SK-N-DZ (cell line): Measurements from ENCODE around the gene CMTM8.

Source experiments
- DNase-seq: peaks from one replicate; pipeline ENCODE4 v3.0.0-alpha.2; 2015; ENCODE audit warnings: low spot score

CMTM8 gene

DNA sequence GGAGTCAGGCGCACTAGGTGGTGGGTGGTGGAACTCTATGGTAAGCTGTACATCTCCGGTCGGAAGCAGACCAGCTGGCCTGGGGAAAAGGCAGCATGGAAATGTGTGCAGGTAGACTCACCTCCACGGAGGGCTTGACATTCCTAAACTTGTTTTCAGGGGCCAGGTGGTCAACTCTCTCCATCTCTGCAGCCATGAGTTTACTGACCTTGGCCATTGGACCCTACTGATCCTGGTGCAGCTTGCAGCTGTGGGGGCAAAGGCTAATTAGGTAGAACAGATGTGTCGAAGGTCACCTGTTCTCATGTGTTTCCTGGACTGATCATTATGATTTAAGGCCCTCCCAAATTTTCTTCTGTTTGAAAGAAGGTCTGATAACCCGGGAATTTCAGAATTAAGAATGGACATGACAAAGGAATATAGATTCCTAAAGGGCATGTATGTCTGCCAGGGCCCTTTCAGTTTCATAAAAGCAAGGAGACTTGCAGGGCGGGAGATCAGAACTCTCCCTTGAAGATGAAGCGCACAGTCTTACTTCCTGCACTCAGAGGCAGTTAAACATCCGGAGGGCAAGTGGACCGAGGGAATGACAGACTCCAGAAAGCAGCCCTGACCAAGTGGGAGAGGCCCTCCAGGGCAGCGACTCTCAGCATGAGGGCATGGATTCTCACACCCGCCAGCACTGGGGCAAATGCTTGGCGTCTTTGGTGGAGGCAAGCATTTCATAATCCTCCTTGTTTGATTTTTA lies 97.1 kb downstream of the CMTM8 start:
- DNase-seq, result no peak

DNA sequence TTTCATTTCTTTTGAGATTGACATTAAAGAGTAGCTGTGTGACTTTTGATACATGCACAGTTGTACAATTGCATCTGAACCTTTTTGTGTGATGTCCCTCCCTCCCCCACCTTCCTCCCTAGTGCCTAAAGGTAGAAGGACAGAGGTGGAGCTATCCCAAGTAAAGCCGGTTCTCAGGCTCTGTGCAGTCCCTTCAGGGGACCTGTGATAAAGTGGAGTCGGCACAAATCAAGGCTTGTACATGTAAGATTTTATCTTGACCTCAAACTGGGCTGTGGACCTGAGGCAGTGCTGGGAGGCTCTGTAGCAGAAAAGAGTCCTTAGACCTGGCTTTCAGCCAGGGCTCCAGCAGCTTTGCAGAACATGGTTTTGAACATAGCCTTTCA lies 97.6 kb downstream of the CMTM8 start:
- DNase-seq, result peak; percentile 22

DNA sequence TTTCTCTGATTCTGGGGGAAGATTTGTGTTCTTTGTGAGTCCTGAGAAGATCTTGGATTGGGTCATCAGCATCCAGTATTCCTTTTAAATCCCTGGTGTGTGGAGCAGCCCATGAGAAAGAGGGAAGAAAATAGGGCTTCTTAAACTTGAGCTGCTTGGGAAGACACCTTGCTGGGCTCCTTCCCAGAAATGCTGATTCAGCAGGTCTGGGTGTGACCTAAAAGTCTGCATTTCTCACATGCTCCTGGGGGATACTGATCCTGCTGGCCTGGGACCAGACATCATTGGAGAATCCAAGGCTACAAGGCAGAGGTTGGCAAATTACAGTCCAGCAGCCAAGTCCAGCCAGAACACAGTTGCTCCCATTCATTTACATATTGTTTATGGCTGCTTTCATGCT lies 99.0 kb downstream of the CMTM8 start:
- no peak for DNase-seq

DNA sequence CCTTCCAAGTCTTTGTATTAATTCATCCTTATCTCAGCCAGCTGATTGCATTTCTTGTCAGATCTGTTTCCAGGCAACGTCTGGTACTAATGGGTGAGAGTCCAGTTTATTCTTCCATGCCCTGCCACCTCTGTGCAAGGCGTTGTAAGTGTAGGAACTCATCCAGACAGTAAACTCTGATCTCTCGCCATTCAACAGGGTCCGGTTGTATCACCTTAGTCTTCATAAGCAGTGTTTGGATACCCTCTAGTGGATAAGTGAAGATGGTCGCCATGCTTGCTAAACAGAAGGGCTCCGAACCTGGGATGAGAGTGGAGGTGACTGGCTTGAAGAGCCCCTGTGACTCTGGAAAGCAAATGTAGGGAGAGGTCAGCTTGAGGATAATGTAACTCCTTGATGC lies 101.6 kb downstream of the CMTM8 start:
- peak; percentile 66 for DNase-seq

DNA sequence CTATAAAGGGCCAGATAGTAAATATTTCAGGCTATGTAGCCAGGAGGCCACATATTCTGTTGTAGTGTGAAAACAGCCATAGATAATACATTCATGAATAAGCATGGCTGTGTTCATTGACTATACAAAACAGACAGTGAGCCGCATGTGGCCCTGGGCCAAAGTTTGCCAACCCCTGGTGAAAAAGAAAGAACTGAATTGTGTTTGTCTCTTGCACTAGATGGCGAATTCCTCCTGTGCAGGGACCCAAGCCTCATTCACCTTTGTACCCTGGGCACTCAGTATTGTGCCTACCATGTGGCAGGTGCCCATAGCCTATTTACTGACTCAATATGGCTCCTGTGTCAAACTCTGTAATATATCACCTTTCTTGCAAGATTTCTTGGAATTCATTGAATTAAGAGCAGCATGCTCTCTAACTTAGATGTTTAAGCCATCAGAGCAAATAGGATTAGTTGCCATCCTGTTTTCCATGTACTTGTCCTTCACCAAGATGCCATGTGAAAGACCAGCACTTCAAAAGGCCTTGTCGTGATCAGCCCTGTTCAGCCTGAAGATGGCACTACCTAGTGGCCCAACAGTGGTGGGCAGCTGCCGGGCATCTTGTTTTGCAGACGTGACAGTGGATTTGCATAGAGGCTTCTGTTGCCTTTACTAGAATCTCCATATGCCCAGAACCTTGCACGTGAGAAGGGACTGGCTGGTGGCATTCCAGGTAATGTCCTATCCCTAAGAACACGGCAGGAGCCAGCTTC lies 102.3 kb downstream of the CMTM8 start:
- no peak for DNase-seq

DNA sequence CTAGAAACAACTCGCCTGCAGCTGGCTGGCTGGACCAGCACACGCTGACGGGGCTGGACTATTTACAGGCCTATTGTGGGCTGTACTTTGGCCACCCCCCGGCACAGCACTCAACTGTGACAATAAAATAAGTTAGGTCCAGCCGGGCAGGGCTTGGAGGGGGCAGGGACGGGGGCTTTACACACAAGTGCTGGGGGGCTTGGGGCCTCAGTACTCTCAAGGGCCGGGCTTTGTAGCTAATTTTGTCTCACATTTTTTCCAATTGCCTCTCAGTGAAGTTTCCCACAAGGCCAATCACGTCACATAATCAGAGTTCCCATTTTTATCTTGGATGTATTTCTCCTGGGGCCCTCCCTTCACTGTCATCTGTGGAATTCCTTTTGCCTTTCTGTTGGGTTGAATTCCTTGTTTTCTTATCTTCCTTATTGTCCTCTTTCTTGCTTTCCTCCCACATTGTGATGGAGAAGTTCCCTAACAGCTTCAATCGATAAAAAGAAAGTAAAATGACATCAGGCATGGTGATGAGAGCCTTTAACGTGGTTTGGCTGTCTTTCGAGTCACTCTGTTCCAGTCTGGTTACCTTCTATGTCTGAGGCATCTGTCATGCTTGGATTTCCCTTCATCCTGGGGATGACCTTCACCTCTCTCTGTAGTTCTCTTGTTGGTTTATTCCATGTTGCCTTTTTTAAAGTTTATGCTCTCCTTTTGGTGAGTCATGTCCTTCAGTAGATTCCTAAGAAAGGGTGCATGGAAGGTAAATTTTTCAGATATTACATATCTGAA lies 109.1 kb downstream of the CMTM8 start:
- no peak for DNase-seq

DNA sequence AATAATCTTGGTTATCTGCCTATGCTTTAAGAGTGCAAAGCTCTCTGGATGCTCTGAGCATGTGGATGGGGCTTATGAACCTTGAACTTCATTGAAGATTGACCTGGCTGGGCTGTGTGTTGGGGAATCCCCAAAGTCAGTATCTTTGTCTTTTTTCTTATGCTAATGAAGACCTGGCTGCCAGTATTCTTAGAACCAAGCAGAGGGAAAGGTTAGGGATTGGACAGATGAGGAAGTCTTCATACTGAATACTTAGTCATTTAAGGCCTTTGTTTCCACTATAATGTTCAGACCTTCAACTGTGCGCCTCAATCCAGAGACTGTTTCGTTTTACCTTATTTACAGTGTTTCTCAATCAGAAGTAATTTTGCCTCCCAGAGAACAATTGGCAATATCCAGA lies 110.7 kb downstream of the CMTM8 start:
- no peak for DNase-seq

DNA sequence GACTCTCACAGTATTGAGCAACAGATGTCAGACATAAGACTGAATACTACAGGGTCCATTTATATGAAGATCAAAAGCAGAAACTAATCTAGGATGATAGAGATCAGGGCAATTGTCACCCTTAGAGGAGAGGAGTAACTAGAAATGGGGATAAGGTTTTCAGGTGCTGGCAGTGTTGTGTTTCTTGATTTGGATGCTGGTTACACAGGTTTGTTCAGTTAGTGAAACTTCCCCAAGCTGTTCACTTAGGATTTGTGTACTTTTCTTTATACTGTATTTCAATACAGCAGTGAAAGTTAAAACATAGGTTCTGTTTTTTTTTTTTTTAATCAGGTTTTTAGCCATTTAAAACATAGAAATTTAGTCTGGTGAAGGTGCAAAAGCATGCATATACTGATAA lies 114.1 kb downstream of the CMTM8 start:
- DNase-seq, result no peak

DNA sequence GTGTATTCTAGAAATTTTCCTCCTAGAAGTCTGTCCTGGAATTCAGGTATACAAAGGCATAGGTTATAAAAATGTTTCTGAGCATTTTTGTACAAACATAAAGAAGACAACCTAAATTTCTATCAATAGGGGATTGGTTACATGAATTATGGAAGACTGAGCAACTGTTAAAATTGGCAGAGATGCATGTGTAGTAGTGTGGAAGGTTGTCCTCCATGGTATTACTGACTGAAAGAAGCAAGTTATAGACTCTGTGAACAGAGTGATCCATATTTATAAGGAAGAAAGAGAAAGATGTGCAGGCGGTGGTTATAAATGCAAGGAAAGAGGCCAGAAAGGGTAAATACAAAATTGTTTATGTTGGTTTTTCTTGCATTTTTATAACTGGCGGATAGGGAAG lies 114.9 kb downstream of the CMTM8 start:
- DNase-seq, result no peak

DNA sequence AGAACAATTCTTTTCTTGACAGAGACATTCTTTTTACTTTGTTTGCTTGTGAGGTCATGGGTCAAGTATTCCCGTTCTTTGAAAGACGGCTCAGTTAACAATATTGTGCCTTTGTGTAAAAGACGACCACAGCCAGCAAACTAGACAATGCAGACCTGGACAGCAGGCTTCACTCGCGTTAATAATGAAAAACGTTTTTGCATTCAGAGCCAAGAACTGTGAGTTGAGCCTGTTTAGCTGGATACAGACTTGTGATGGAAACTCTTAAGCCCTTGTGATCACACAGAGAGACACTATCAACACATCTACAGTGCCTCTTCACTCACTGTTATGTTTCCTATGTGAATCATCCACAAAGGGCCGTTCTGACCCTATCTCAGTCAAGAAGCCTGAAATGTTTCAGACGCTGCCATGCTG lies 115.9 kb downstream of the CMTM8 start:
- DNase-seq, result no peak

DNA sequence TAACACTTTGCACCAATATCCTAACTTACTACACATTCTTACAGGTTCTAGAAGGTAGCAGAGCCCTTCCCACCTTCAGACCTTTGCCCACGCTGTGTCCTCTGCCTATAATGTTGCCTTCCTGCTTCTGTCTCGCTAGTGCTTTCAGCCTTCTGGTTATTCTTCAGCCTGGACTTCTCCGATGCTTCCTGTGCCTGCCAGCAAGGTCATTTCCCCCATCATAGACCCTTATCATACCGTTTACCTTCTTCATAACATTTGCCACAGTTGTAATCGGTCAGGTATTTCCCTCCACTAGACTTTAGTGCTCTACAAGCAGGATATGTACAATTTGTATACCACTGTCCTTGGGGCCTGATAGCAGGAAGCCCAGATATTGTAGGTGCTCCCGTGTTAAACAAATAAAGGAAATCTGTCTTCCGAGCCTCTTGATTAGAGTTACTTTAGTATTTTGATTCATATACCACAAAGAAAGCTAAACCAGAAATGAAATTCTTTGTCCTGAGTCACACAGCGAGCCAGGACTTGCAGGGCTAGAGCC lies 117.3 kb downstream of the CMTM8 start:
- DNase-seq, result no peak

DNA sequence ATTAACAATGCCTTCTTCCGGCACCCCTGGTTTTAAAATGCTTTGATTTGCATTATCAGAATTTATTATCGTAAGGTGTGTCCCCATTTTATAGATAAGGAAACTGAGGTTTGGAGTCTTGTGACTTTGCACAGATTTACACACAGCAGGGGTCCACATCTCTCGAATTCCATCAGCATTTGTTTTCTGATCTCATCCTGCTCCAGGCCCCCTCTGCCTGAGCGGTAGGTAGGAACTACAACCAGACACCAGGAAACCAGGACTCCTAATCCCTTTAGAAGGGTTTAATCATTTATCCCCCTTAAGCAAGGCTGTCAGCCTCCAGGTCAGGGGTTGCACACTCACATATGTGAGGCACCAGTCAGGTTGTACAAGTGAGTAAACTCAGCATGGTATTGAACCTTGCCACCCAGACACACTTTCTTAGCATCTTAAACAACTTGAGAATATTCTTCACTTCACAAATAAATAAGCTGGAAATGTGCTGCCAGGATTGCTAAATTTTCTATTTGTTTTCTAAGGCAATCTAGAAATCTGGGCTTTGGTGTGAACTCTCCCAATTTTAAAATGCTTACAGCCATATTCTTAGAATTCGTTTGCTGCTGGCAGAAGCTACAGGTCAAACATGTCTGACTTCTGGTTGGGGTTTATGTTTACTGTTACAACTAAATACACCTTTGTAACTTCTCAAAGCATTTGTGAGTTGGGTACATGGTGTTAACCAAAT lies 121.4 kb downstream of the CMTM8 start:
- no peak for DNase-seq

DNA sequence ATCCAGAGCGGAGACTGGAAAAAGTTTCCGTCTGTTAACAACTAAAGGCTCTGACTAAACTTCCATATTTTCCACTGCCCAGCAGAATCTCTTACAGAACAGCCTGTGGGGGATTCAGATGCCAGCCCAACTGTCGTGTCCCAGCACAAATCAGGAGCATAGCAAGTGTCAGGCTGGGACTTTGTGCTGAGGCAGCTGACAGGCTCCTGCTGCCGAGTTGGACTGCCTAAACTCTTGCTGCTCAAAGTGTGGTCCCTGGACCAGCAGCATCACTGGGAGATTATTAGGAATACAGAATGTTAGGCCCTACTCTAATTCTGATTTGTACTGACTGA lies 122.0 kb downstream of the CMTM8 start:
- DNase-seq, result no peak

DNA sequence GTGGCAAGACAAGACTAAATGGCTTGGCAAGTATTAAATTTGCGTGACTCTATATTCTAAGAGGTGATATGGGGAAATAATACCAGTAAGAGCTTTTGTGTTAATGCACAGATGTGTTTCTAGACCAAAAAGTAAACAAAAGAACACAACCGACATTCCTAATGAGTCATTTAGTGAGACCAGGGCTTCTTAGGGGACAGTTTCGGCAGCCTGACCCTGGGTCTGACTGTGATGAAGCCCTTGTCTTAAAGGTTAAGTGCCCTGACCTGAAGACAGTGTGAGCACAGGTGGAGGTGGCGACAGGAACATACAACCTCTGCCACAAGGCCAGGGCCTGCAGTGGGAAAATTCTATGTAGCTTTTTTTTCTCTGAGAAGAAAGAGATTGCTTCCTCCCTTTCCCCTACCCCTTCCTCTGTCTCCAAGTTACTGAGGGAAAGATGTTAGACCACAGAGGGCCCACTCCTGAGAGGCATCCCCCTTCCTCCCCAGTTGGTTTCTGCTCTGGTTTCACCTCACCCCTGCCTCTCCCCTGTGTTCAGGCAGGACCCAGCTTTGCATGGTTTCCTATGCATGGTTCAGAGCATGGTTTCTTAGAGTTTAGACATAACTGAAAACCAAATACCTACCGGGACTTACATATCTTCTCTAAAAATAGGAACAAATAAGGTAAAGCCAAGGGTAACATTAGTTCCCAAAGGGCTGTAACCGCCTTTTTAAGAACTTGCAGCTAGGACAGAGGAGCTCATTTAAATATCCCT lies 128.3 kb downstream of the CMTM8 start:
- DNase-seq, result no peak

DNA sequence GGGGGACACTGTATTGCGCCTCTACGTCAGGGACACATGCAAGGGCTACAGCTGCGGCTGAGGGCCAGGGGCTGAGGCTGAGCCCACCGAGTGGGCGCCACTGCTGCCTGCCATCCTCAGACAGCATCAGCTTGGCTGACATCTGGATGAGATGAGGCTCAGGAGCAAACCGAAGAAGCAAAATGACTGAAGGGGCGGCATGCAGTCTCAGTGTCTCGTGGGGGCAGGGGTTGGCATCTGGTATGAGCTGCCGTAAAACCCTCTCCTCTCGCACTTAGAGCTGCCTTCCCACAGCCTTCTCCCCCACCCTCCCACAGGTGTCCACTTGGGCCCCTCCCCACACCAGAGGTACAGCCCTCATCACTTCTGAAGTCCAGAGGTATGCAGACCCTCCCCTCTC lies 129.0 kb downstream of the CMTM8 start:
- no peak for DNase-seq

DNA sequence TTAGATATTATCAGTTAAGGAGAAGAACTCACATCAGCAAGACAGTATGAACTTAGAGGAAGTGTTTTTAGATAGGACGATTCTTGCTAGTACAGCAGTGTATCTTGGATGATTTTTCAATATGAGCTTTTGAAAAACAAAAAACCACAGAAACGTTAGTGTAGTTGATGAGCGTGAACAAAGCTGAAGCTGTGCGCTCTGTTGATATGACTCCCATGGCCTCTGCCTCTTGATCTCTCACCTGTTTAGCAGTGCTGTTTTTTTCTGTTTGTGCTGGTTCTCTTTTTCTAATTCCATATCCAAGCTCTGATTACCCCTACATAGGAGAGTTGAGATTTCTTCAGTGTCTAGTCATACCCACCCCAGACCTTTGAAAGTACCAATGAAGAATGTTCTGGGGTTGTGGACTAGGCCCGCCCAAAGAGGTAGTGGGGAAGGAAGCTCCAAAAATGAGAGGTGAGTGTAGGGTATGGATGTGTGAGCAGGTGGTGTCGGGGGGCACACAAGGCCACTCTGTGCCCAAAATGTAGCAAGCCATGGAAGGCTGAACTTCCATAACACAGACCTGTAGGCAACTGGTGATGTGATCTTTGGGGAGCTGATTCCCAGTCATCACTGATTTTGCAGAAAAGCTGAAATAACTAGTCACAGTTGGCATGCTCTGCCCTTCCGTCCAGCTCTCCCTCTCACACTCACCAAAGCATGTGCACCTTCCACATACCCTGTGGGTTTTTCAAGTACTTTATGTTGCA lies 133.2 kb downstream of the CMTM8 start:
- DNase-seq, result no peak

DNA sequence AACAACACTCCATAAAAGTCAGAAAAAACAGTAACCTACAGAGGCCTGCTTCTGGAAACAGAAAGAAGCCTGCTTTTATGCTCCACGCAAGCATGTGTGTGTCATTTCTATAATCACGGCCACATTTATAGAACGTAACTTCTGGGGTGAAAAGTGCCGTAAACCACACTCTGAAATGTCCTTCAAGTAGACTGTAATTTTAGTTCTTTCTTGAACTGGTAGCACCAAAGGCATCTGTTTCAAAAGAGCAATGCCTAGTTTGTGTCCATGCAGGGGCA lies 133.7 kb downstream of the CMTM8 start:
- no peak for DNase-seq

DNA sequence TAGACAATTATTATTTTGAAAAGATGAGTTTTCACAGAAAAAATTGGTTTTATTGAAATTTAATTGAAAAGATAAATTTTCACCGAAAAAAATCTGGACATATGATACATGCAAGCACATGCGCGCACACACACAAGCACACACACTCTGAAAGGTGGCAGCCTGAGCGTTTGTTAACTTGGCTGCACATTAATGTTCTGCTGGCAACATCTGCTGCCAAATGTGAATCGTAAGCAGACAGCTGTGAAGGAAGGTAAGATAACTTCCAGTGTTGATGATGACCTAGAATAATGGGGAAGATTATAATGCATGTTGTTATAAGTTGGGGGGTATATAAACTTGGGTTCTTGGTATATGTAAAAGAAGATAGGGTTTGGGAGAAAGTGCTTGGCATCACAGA lies 134.8 kb downstream of the CMTM8 start:
- no peak for DNase-seq

DNA sequence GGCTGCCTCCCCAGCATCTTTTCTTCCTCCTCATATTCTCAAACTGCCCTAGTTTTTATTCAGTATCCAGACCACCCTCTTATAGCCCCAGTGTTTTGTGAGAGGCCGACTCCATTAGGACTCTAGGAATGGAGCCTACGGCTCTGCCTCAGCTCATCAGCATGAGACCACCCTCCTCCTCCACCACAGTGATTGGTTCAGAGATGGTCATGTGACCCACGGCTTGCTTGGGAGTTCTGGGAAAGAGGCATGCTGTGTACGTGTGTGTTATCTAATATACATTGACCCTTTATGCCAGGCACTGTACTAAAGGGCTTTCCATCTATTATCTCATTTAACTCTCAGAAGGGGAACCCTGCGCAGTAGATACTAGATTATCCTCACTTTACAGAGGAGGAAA lies 135.4 kb downstream of the CMTM8 start:
- DNase-seq, result peak; percentile 20

DNA sequence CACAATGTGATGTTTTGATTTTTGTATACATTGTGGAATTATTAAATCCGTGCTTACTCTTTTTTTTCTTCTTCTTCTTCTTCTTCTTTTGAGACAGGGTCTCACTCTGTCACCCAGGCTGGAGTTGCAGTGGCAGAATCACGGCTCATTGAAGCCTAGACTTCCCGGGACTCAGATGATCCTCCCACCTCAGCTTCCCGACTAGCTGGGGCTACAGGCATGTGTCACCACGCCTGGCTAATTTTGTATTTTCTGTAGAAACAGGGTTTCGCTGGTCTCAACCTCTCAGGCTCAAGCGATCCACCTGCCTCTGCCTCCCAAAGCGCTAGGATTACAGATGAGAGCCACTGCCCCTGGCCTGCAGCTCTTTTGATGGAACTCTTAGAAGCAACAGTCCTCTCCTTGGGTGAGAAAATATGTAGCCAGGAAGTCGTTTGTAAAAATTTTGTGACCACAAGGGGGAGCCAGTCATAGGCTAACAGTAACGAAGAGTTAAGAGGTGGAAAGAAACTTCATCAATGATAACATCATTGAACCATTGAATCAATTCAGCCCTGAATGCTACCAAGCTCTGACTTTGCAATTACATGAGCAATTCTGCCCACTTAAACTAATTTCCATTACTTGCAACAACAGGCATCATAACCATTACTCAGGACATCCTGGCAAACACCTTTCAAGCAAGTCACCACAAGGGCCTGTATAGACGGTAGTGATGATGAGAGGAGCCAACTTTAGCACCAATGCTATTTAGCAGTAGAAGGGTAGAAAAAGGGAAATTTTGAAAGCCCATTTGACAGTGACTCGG lies 136.5 kb downstream of the CMTM8 start:
- peak; percentile 76 for DNase-seq
